Activated T-cell treated with anti-CD3 and anti-CD28 coated beads for 4 hours (primary cell): ENCODE data around the gene GSDMA.
"Not testable (repeated sequence)": the region's sequence is repeated elsewhere in the genome, so short reads cannot be mapped to it uniquely, and the experiment has no call there.

ENCODE experiments used
- DNase-seq: peaks from one replicate; pipeline ENCODE4 v3.0.0-alpha.2; 2020

Gene GSDMA

DNA sequence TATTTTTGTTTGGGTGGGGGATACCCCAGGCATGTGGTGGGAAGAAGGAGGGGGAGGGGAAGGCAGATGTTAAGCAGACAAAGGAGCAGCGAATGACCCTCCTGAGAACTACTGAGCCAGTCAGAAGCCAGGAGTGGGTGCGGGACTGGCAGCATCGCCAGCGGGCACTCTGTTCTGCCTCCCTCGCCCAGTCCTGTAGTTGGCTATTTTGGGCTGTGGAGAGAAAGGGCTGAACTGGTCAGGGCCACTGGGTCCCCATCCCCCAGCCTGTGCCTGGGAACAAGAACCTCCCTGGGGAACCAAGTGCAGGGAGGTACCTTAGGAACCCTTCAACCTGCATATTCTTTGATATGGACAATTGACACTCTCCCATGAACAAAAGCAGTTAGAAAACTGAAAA is 28.9 kb upstream of the GSDMA start:
- no peak for DNase-seq

DNA sequence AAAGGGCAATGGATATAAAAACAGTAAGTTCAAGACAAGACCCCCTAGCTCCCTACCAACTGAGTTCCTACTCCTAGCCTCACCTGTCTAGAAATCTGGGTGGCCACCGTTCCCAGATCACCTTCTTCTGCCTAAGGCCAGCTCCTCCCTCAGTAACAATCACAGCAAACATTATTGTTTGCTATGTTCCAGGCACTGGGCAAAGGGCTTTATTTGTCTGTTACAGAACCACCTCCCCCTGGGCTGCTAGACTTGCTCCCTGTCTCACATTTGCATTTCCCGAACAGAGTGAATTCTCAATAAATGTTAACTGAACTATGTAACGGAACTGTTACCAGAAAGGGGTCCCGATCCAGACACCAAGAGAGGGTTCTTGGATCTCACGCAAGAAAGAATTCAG is 28.5 kb upstream of the GSDMA start:
- DNase-seq = no peak

DNA sequence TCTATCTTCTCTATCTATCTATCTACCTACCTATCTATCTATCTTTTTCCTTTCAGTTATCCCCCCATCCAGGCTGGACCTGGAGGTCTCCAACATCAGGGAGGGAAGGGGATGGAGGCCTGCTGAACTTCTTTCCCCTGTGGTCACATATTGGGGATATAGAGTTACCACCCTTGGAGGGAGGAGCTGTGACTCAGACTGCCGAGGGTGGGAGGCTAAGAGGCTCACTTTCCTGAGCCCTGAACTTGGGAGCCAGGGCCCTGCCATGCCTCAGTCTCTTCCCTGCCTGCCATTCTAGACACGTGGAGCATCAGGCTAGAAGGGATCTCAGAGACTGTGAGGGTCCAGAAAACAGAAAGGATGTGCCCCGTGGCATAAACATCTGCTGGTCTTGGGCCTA is 26.9 kb upstream of the GSDMA start:
- DNase-seq = no peak

DNA sequence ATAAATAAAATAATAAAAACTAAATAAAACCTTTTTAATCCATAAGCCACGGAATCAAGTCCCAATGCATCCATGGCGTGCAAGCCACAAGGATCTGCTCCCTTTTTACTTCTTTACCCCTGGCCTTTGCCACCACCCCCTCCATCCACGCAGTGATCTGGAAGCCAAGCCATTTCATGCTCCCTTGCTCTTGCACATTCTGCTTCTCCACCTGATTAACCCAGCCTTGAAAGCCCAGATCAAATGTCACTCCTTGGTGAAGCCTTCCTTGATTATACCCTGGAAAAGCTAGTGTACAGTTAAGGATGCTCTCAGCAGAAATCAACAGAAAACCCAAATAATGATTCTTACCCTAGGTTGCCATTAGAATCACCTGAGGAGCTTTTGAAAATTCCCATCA is 25.4 kb upstream of the GSDMA start:
- DNase-seq = no peak

DNA sequence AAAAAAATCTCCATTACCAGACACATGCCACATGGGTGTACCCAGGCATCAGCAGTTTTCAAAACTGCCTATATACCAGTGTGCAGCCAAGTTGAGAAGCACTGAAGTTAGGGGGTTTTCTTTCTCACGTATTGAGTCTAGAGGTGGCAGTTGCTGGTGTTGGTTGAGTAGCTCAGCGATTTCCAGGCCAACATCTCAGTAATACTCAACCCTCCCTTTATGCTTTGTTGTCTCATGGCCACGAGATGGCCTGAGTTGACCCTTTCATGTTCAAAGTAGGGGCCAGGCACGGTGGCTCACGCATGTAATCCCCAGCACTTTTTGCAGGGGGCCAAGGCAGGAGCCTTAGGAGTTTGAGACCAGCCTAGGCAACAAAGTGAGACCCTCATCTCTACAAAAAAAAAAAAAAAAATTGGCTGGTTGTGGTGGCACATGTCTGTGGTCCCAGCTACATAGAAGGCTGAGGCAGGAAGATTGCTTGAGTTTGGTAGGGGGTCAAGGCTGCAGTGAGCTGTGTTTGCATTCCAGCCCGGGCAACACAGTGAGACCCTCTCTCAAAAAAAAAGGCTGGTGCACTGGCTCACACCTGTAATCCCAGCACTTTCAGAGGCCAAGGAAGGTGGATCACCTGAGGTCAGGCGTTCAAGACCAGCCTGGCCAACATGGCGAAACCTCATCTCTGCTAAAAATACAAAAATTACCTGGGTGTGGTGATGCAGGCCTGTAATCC is 24.5 kb upstream of the GSDMA start:
- DNase-seq = no peak

DNA sequence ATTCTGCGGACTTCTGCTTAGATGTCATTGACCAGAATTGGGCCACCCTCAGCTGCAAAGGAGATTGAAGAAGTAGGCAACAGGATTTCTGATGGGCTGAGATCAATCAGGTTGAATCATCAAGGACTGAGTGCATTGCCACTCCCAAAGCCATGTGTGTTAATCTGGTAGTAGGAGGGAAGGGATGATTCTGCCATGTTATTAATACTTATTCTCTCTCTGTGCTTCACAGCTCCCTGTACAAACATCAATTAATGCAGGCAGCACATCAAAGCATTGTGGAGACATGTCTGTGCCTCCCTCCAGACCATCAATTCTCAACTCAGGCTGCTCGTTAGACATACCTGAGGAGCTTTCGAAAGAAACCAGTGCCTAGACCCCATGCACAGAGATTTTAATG is 23.7 kb upstream of the GSDMA start:
- no peak for DNase-seq

DNA sequence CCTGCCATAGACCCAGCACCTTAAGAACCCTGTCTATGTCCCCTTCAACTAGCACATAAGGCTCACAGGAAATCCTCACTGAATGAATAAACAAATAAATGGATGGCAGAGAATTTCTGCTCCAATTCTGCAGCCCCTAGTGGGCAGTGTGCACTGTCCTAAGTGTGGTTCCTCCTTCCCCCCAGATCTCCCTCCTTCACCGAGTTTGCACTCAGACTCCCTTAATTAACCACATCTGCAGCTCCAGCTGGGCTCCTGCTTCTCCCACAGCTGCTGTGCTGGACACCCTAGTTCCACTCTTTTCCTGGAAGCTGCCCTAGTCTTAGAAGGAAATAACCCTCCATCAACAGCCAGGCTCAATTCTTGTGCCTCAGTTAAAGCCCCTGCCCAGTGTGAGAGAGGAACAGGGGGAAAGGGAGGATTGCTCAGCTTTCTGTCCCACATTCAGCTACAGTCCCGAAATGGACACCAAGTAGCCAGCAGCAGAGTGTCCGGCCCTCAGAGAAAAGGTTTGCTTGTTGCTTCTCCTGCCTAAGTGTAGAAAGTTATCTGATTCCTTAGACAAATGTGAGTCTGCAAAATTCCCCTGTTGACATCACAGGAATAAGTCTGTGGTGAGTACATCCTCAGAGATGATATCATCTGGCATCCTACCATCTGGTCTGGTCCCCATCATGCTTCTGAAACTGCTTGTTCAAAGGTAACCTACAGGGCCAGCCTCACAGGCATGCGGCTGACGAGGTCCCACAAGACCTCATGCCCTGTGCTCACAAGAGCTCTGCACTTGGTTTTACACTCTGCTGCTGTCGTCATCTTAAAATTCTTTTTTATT is 23.0 kb upstream of the GSDMA start:
- no peak for DNase-seq

DNA sequence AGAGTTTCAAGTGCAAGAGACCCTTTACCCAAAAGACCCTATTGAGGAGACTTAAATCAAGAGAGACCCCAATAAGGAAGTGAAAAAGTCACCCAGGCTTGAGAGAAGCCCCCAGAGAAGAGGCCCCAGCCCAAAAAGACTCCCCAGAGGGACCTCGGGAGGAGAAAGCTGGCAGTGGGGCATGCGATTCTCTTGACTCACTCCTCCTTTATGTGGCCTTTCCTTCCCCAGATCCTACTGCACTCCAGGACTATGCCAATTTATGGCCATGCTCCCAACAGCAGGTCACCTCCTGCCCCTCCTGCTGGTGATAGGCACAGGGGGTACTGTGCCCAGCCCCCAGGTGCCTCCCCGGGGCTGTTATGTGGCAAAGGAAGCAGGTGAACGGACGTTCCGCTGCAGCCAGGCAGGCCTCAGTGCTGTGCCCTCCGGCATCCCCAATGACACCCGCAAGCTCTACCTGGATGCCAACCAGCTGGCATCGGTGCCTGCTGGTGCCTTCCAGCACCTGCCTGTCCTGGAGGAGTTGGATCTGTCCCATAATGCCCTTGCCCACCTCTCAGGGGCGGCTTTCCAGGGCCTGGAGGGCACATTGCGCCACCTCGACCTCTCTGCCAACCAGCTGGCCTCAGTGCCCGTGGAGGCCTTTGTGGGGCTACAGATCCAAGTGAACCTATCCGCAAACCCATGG is 19.0 kb upstream of the GSDMA start:
- DNase-seq = no peak

DNA sequence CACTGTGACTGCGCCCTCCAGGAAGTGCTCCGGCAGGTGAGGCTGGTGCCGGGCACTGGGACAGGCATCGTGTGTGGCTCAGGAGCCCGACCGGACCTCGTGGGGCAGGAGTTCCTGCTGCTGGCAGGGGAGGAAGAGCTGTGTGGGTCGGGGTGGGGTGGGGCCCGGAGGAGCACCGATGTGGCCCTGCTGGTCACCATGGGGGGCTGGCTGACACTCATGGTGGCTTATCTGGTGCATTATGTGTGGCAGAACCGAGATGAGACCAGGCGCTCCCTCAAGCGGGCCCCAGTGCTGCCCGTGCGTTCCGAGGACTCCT is 18.5 kb upstream of the GSDMA start:
- DNase-seq = no peak

DNA sequence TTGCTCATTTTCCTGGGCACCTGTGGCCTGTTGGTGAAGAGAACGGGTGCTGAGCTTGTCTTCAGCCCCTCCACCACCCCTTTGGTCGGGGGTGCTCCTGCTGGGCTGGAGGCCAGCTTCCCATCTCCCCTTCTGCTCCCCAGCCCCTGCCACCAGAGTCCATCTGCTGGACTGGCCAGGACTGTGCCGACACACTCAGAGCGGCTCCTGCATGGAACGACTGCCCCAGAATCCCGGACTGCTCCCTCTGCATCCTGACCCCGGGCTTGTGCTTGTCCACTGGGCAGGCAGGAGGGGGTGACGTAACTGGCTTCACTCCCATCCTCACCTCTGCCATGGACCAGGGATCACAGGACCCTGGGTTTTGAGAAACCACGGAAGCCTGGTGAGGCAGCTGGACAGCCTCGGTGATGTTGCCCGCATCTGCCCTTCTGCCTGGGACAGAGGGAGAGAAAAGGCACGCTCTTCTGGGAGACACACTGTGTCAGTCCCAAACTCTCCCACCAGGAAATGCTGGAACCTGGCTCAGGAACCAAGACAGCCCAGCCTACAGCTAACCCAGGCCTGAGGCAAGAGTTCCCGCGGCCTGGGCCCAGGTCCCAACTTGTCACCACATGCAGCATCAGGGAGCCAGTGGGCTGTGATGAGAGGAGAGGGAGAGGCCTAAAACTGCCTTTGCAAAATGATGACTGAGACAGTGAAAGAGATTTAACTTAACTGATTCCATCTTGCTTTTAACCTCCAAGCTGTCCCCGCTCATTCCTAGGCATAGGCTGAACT is 16.1 kb upstream of the GSDMA start:
- no peak for DNase-seq

DNA sequence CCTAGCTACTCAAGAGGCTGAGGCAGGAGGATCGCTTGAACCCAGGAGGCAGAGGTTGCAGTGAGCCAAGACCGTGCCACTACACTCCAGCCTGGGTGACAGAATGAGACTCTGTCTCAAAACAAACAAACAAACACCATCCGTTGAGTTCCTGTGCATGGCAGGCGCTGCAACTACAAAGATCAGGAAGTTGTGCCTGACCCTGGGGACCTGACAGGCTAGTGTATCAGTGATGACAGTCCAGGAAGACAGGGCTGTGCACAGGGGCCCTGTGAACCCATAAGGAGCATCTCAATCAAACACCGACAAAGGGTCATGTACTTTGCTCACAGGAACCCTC is 14.3 kb upstream of the GSDMA start:
- not testable (repeated sequence) for DNase-seq

DNA sequence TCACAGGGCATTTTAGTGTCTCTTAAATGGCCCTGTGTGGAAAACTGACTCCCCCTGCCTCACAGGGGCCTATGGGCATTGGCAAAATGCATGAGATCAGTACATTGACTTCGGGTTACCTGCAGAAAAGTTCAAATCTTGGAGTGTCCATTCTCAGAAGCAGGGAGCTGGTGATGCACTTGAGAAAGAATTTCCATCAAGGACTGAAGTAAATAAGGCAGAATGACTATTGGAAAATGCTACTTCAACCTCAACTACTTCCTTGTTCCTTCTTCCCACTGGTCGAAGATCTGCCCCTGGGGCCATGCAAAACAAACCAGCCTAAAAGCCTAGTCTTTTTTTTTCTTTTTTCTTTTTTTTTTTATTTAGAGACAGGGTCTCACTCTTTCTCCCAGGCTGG is 13.8 kb upstream of the GSDMA start:
- no peak for DNase-seq

DNA sequence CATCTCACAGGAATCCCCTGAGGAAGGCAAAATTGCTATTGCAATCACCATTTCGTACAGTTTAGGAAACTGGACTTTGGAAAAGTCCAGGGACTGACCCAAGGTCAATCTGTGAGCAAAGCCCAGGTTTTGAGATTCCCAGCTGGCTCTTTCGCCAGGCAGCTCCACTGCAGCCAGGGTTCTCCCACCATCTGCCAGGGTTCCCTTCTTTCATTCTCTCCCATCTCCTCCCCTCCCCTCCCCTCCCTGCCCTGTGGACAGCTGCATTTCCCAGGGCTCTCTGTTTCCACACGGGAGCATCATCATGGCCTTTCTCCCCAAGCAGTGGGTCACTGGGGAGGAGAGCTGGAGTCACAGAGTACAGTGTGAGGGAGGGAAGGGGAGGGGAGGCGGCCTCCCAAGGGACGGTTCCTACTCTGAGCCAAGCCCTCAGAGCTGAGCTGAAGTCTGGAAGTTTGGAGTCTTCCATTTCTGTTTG is 11.9 kb upstream of the GSDMA start:
- no peak for DNase-seq

DNA sequence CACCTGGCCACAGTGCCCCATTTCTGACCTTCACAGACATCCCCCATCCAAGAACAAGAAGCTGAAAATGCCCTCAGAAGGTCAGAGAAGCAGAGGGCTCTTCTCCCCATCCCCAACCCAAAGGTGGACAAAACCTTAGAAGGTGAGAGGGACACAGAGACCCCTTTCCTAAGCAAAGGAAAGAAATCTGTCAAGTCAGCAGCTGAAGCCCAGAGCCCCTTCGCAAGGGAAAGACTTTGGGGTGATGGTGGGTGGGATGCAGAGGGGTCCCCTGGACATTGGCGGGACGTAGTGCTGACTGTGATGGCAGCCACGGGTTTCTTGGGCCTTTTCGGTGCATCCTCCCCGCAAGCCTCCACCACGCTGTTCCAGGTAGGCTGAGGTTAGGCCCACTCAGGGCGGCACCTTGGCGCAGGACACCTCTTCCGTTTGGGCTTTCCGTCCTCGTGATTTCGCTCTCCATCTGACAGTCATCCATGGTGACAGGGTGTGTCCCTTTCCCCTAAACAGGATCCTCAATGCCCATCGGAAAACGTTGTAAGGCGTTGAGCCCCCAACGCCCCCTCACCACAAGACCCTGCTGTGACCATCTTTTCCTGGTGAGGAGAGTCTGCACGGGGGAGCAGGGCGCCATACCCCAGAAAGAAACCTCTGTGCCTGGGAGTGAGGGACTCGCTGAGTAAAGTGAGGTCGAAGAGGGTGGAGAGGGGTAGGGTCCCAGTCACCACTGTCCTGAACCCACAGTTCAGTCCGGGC is 10.7 kb upstream of the GSDMA start:
- DNase-seq = no peak

DNA sequence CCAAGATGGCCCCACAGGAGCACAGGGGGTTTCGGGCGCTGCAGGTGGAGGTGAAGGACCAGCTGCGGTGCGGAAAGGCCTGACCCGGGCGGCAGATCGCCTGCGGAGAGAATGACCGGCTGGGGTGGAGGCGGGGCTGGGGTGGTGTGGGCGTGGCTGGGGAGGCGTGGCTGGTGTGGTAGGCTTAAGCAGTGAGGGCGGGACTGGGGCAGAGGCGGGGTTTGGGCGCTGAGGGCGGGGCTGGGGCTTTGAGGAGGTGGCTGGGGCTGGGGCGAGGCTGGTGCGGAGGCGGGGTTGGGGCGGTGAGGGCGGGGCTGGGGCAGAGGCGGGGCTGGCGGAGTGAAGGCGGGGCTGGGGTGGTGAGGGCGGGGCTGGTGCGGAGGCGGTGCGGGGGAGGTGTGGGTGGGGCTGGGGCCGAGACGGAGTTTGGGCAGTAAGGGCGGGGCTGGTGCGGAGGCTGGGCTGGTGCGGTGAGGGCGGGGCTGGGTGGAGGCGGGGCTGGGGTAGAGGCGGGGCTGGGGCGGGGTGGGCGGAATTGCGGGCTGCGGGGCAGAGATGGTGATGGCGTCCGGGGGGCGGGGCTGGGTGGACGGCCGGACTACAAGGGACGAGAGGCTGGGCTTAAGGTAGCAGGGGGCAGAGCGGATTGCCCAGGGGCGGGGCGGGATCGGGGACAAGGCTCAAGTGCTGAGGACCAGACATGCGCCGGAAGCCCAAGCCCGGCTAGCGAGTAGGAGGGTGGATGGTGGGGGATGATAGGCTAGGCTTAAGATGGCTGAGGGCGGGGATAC is 9.9 kb upstream of the GSDMA start:
- peak; percentile 95 for DNase-seq

DNA sequence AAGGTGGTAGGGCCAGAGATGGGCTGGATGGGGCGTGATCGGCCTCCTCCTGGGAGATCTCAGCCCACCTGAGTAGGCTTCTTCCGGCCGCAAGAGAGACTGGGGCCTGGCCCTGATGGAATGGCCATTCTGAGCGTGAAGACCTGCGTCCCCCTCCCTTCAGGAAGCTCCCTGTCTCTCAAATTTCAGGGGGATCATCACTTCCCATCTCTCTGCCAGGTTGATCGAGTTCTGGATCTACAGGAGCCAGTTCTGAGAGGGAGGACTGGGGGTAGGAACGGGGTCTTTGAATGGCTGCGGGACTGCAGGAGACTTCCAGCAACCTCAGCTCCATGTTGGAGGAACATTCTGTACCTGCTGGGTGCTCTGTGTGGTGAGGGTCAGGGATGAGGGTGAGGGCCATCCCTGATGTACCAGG is 9.3 kb upstream of the GSDMA start:
- DNase-seq = no peak

DNA sequence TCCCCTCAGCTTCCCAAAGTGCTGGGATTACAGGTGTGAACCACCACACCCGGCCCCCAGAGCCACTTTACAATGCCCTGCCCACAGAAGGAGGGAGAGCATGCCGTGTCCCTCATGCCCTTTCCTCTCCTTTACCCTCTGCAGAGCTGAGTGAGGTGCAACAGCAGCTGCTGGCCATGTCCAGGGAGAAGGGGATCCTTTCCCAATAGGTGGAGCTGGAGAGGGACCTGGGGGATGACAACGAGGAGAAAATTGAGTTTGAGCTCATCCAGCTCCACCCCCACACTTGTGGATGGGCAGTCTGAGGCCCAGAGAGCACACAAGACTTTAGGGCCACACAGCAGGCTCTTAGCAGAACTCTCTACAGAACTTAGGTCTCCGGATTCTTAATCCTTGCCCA is 7.9 kb upstream of the GSDMA start:
- DNase-seq = no peak

DNA sequence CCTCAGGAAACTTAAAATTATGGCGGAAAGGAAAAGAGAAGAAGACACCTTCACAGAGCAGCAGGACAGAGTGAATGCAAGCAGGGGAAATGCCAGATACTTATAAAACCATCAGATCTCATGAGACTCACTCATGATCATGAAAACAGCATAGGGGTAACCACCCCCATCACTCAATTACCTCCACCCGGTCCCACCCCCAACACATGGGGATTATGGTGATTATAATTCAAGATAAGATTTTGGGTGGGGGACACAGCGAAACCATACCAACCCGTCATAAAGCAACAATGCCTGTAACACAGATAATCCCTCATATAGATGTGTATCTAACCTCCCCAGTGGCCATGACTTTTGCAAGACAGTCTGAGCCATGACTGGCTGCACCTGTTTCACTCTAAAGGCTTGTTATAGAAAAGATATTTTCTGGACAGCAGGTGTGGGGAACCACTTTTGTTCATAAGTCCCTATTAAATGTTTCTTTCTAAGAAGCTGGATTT is 7.0 kb upstream of the GSDMA start:
- DNase-seq = no peak

DNA sequence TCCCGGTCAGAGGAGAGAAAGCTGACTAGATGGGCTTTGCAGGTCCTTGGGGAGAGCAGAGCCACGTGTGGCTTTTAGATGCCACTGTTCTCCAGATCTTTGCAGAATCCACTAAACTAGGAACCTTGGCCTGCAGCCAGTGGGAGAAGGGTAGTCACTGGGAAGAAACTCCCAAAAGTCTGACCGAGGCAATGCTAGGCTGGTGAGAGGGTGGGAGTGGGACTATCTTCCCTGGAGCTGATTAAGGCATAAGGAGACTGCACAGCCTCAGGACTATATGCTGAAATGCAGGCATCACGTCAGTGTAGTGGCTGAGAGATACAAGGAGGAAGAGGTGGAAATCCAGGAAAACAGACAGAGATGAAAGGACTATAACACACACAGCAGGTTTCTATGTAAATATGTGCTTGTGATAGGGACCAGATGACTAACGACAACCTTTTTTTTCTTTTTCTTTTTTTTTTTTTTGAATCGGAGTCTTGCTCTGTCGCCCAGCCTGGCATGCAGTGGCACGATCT is 2.2 kb upstream of the GSDMA start:
- DNase-seq = no peak

DNA sequence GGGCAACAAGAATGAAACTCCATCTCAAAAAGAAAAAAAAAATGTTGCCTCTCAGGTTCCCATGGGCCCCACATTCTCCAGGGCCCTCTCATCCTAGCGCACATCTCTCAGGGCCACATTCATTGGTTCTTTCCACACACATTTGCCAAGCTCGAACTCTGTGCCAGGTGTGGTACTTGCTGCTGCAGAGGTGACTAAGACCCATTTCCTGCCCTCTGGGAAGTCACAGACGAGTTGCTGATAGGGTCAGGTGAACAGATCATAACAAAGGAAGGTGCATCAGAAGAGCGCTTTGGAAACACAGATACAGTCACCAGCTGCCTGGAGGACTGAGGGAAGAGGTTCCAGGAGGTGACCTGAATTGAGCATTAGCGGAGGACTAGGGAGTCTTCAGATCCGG is 1.0 kb downstream of the GSDMA start:
- peak; percentile 23 for DNase-seq

DNA sequence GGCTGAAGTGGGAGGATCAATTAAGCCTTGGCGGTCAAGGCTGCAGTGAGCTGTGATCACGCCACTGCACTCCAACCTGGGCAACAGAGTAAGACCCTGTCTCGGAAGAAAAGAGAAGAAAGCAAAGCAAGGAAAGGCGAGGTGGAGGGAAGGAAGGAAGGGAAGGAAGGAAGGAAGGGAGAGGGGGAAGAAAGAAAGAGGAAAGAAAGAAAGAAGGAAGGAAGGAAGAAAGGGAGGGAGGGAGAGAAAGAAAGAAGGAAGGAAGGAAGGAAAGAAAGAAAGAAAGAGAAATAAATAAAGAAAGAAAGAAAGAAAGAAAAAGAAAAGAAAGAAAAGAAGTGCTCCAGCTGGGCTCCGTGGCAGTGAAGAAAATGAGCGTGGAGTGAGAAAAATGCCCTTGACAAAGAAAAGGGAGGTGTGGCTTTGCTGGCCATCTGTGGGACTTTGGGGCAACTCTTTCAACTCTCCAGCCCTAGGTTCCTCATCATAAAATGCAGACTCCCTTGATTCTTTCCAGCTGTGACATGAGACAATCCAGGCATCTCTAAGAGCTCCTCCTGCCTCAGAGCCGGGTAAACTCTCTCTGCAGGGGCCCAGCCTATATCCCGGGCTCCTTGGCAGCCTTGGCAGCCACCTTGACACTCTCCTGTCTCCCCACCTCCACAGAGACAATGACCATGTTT is 2.4 kb downstream of the GSDMA start:
- DNase-seq = no peak
